Esophagus muscularis mucosa (tissue), 4 donors: Measurements from ENCODE around the gene NINJ1. TPM values are rescaled to one million over a fixed set of nuclear protein-coding genes. Genes with fewer than 3 reads are reported as not detected.

ENCODE experiments used
- DNase-seq: peaks from one replicate; pipeline ENCODE4 v3.0.0-alpha.2; 2017; ENCODE audit errors: extremely low spot score
- H3K27ac ChIP-seq, 4 donors: fragments of 200-600 bp; sonication (generic); replicated peaks in 1 of 4; 1 replicate in 3 of 4; 2 replicates in 1 of 4; pipeline ENCODE4 v1.5.1; 2016 to 2019; ENCODE audit warnings: mild to moderate bottlenecking in 1 of 4
- H3K27me3 ChIP-seq, 4 donors: fragments of 200-600 bp; sonication (generic); one replicate each; pipeline versions ENCODE4 v1.5.1 to v1.6.0; 2016 to 2019
- H3K36me3 ChIP-seq, 4 donors: fragments of 200-600 bp; sonication (generic); one replicate each; pipeline ENCODE4 v1.5.1; 2016 to 2019
- H3K4me1 ChIP-seq, 4 donors: fragments of 200-600 bp; sonication (generic); one replicate each; pipeline ENCODE4 v1.5.1; 2016 to 2019
- H3K4me3 ChIP-seq, 4 donors: fragments of 200-600 bp; sonication (generic); 1 replicate in 2 of 4; 2 replicates in 2 of 4; pipeline ENCODE4 v1.5.1; 2016 to 2019; ENCODE audit warnings: mild to moderate bottlenecking in 4 of 4, moderate library complexity in 1 of 4
- H3K9me3 ChIP-seq, 4 donors: fragments of 200-600 bp; sonication (generic); 1 replicate in 3 of 4; 2 replicates in 1 of 4; pipeline ENCODE4 v1.5.1; 2016 to 2019
- CTCF ChIP-seq, 3 experiments: fragments of 200-600 bp in 2 of 3; fragments of 450-650 bp in 1 of 3; sonication (generic) in 2 of 3; IDR thresholded peaks; one replicate each; pipeline ENCODE4 v1.5.1; 2017 to 2019; ENCODE audit warnings: antibody characterized with exemption in 3 of 3, mild to moderate bottlenecking in 2 of 3, moderate library complexity in 1 of 3
- EP300 ChIP-seq: sonication (generic); formaldehyde crosslinking; IDR thresholded peaks from one replicate; pipeline ENCODE4 v1.6.1; 2017; ENCODE audit warnings: antibody characterized with exemption
- POLR2A ChIP-seq: fragments of 450-650 bp; IDR thresholded peaks from one replicate; pipeline ENCODE4 v1.6.1; 2017; ENCODE audit warnings: antibody characterized with exemption, moderate library complexity, mild to moderate bottlenecking, low read depth
- POLR2AphosphoS5 ChIP-seq, 2 donors: sonication (generic); formaldehyde crosslinking; IDR thresholded peaks; one replicate each; pipeline ENCODE4 v1.6.1; 2017; ENCODE audit warnings: antibody characterized with exemption in 2 of 2
- WGBS: methylation state at CpG from one replicate; pipeline ENCODE4 v1.1.5; 2018; 5-methylcytosine and 5-hydroxymethylcytosine counted together
- intact Hi-C: fragments of 100-400 bp; cut with DNase I; formaldehyde crosslinking; loops from one replicate; pipeline ENCODE4 v1.15.1; 2023
- total RNA-seq, 4 donors: library from RNA; depleted of rRNA; stranded (reverse); fragments of >200 nt; gene quantifications; one replicate each; pipeline versions ENCODE4 v1.1.0 to v1.2.1, GENCODE V29; 2016

The NINJ1 gene
- total RNA-seq, 4 donors from 2014 or later = 69.3 to 90.6 (median 72.7) TPM

- intact Hi-C loops = loop anchor here (5.0 to 10.0 kb wide), 2 partner anchors 38 to 320 kb away; partner anchors contain the start of genes CARD19, FAM120A and FAM120AOS
- DNase-seq = no peak
These were observed 841 bp upstream of the NINJ1 start for GRCh38 chr9:93134740-93135444.

GRCh38 chr9:93133681-93134014 lies 403 bp downstream of the NINJ1 start:
- Histone ChIP-seq H3K36me3 (no peaks in the 10 kb centered on the region), H3K27me3 (no peaks in the 10 kb centered on the region), H3K4me1 (peaks cover 57 to 73% (median 67%) of the 10 kb centered on the region in 4 donors), H3K27ac (peak overlapping the region; percentile 98 to 99 (median 99)), H3K4me3 (peak overlapping the region; percentile 81 to 91 (median 88)), H3K9me3 (no peaks in the 10 kb centered on the region)
- no peak for DNase-seq
- intact Hi-C loops = loop anchor here (5.0 to 10.0 kb wide), 2 partner anchors 36 to 321 kb away; partner anchors contain the start of genes CARD19, FAM120A and FAM120AOS
- WGBS = no CpG with 5 or more reads among the region's 34 CpGs
- TF ChIP-seq POLR2A = peak; percentile 26
- TF ChIP-seq EP300 = no peak
- peak; percentile 74 to 91 for TF ChIP-seq POLR2AphosphoS5 (IDR thresholded peaks at IDR 0.05)
- no peak for TF ChIP-seq CTCF (IDR thresholded peaks at IDR 0.05)

More at GRCh38 chr9:93134740-93135444, 841 bp upstream of the NINJ1 start:
- 82% methylated on average over 11 of the region's 14 CpGs for WGBS
- TF ChIP-seq POLR2AphosphoS5 (IDR thresholded peaks at IDR 0.05) (no peak), CTCF (IDR thresholded peaks at IDR 0.05) (no peak), POLR2A (no peak), EP300 (no peak)
- Histone ChIP-seq H3K9me3 (no peaks in the 10 kb centered on the region), H3K27ac (peak overlapping the region; percentile 98 to 99 (median 99)), H3K36me3 (no peaks in the 10 kb centered on the region), H3K27me3 (no peaks in the 10 kb centered on the region), H3K4me3 (peak overlapping the region; percentile 81 to 91 (median 88)), H3K4me1 (peaks cover 46 to 61% (median 54%) of the 10 kb centered on the region in 4 donors)

- intact Hi-C loops = loop anchor here (5.0 to 10.0 kb wide), 2 partner anchors 36 to 322 kb away; partner anchors contain the start of genes CARD19, FAM120A and FAM120AOS
- no peaks in the 10 kb centered on the region for H3K27me3 ChIP-seq
- peak; percentile 95 for DNase-seq
- no peaks in the 10 kb centered on the region for H3K9me3 ChIP-seq
- peak overlapping the region; percentile 98 to 99 (median 99) for H3K27ac ChIP-seq
- peak overlapping the region; percentile 81 to 91 (median 88) for H3K4me3 ChIP-seq
- WGBS = 20% methylated on average over 6 of the region's 21 CpGs
- TF ChIP-seq POLR2AphosphoS5 (IDR thresholded peaks at IDR 0.05) = no peak
- TF ChIP-seq POLR2A = no peak
- no peak for TF ChIP-seq CTCF (IDR thresholded peaks at IDR 0.05)
- no peak for TF ChIP-seq EP300
- H3K4me1 ChIP-seq = peaks cover 62 to 78% (median 72%) of the 10 kb centered on the region in 4 donors
- H3K36me3 ChIP-seq = peaks cover 0 to 4% (median 0%) of the 10 kb centered on the region in 4 donors
These were observed 938 bp downstream of the NINJ1 start for GRCh38 chr9:93132946-93133680.

GRCh38 chr9:93132287-93132927 lies 1.6 kb downstream of the NINJ1 start:
- no peaks in the 10 kb centered on the region for H3K27me3 ChIP-seq
- peaks cover 69 to 85% (median 79%) of the 10 kb centered on the region in 4 donors for H3K4me1 ChIP-seq
- H3K36me3 ChIP-seq = peaks cover 0 to 4% (median 0%) of the 10 kb centered on the region in 4 donors
- H3K4me3 ChIP-seq = peak overlapping the region; percentile 81 to 91 (median 88)
- no peak for TF ChIP-seq EP300
- peak; percentile 25 for TF ChIP-seq POLR2A
- TF ChIP-seq POLR2AphosphoS5 (IDR thresholded peaks at IDR 0.05) = peak; percentile 51 to 85
- intact Hi-C loops = loop anchor here (5.0 to 10.0 kb wide), 2 partner anchors 35 to 322 kb away; partner anchors contain the start of genes CARD19, FAM120A and FAM120AOS
- no peak for DNase-seq
- H3K9me3 ChIP-seq = no peaks in the 10 kb centered on the region
- peak overlapping the region; percentile 98 to 99 (median 99) for H3K27ac ChIP-seq
- WGBS = 31% methylated on average over 7 of the region's 12 CpGs
